HEK293T (cell line): Measurements from ENCODE around the gene PHF1.

Experiments used
- CTCF ChIA-PET: fragments of 350-600 bp; formaldehyde crosslinking; extraction: SDS; loops from one replicate; lab custom pipeline; 2021; ENCODE audit warnings: antibody characterized with exemption, inconsistent platforms; lab: Yijun Ruan, JAX
- POLR2A ChIA-PET: fragments of 350-600 bp; formaldehyde crosslinking; extraction: SDS; loops from one replicate; lab custom pipeline; 2020; ENCODE audit warnings: antibody characterized with exemption, inconsistent platforms; lab: Yijun Ruan, JAX
- DNase-seq: peaks from one replicate; pipeline ENCODE4 v3.0.0; 2012; ENCODE audit warnings: mixed read lengths; ENCODE audit errors: extremely low spot score
- ARNT ChIP-seq: fragments of 450-650 bp; IDR thresholded peaks from 2 replicates; pipeline ENCODE4 v1.6.1; 2017; ENCODE audit warnings: mild to moderate bottlenecking
- BHLHE40 ChIP-seq: fragments of 450-650 bp; IDR thresholded peaks from 2 replicates; pipeline ENCODE4 v1.6.1; 2016; ENCODE audit warnings: mild to moderate bottlenecking, moderate library complexity, borderline replicate concordance
- CTBP1 ChIP-seq: fragments of 450-650 bp; IDR thresholded peaks from 2 replicates; pipeline ENCODE4 v1.6.1; 2016; ENCODE audit warnings: borderline replicate concordance
- ELF4 ChIP-seq: fragments of 450-650 bp; IDR thresholded peaks from 2 replicates; pipeline ENCODE4 v1.6.1; 2017; ENCODE audit warnings: antibody characterized with exemption
- FOXA1 ChIP-seq: fragments of 450-650 bp; IDR thresholded peaks from 2 replicates; pipeline ENCODE4 v1.6.1; 2016; ENCODE audit warnings: mild to moderate bottlenecking
- FOXK2 ChIP-seq: fragments of 450-650 bp; IDR thresholded peaks from 2 replicates; pipeline ENCODE4 v1.6.1; 2016; ENCODE audit warnings: mild to moderate bottlenecking
- FOXM1 ChIP-seq: fragments of 450-650 bp; IDR thresholded peaks from 2 replicates; pipeline ENCODE4 v1.6.1; 2017; ENCODE audit warnings: mild to moderate bottlenecking, borderline replicate concordance
- HDGF ChIP-seq: fragments of 450-650 bp; IDR thresholded peaks from 2 replicates; pipeline ENCODE4 v1.6.1; 2017; ENCODE audit warnings: antibody characterized with exemption, borderline replicate concordance
- L3MBTL2 ChIP-seq: fragments of 450-650 bp; conservative IDR thresholded peaks from 2 replicates; pipeline ENCODE4 v1.6.1; 2016; ENCODE audit warnings: mild to moderate bottlenecking
- LEF1 ChIP-seq: fragments of 450-650 bp; IDR thresholded peaks from 2 replicates; pipeline ENCODE4 v1.6.1; 2017; ENCODE audit warnings: mild to moderate bottlenecking, borderline replicate concordance
- NFRKB ChIP-seq: fragments of 450-650 bp; IDR thresholded peaks from 2 replicates; pipeline ENCODE4 v1.6.1; 2016; ENCODE audit warnings: mild to moderate bottlenecking, moderate library complexity
- PKNOX1 ChIP-seq: fragments of 450-650 bp; IDR thresholded peaks from 2 replicates; pipeline ENCODE4 v1.6.1; 2016
- SP1 ChIP-seq: fragments of 450-650 bp; IDR thresholded peaks from 2 replicates; pipeline ENCODE4 v1.6.1; 2017
- SUZ12 ChIP-seq: fragments of 450-650 bp; IDR thresholded peaks from 2 replicates; pipeline ENCODE4 v1.6.1; 2016; ENCODE audit warnings: mild to moderate bottlenecking
- TARDBP ChIP-seq: fragments of 450-650 bp; IDR thresholded peaks from 2 replicates; pipeline ENCODE4 v1.6.1; 2016
- ZNF384 ChIP-seq: fragments of 450-650 bp; IDR thresholded peaks from 2 replicates; pipeline ENCODE4 v1.6.1; 2016

The PHF1 gene

GRCh38 chr6:33421344-33421643 is 10.5 kb downstream of the PHF1 start:
- POLR2A ChIA-PET = no interaction called here

GRCh38 chr6:33423777-33424176 is 13.0 kb downstream of the PHF1 start:
- ChIA-PET CTCF (no interaction called here), POLR2A (no interaction called here)
- TF ChIP-seq ARNT (no peak), FOXA1 (no peak), LEF1 (no peak), SUZ12 (no peak), TARDBP (no peak), SP1 (no peak), L3MBTL2 (no peak), HDGF (no peak), BHLHE40 (no peak), CTBP1 (no peak), NFRKB (no peak), ZNF384 (no peak), ELF4 (no peak), FOXM1 (no peak), FOXK2 (no peak), PKNOX1 (no peak)
- no peak for DNase-seq

More at GRCh38 chr6:33421344-33421643, 10.5 kb downstream of the PHF1 start:
- CTCF ChIA-PET = no interaction called here
- DNase-seq = no peak
- TF ChIP-seq SP1 (no peak), HDGF (no peak), TARDBP (no peak), CTBP1 (no peak), SUZ12 (no peak)

- TF ChIP-seq BHLHE40 = no peak
- TF ChIP-seq FOXM1 = no peak
- no peak for TF ChIP-seq ELF4
- no peak for TF ChIP-seq ARNT
- no peak for TF ChIP-seq FOXK2
- no peak for TF ChIP-seq SP1
- TF ChIP-seq LEF1 = no peak
- no peak for TF ChIP-seq PKNOX1
- no peak for TF ChIP-seq CTBP1
- no peak for TF ChIP-seq FOXA1
- no peak for TF ChIP-seq NFRKB
- TF ChIP-seq L3MBTL2 = no peak
- TF ChIP-seq TARDBP = no peak
- no peak for TF ChIP-seq ZNF384
- TF ChIP-seq SUZ12 = no peak
- no peak for TF ChIP-seq HDGF
- ChIA-PET CTCF (interaction anchor here (0.6 to 1.6 kb wide), 4 partner anchors 29 to 662 kb away, joined by 3 to 4 read pairs (median 3); partner anchors contain the start of gene ZBTB9), POLR2A (interaction anchor here (0.8 to 1.7 kb wide), 8 partner anchors 10 to 453 kb away, joined by 3 to 6 read pairs (median 4); partner anchors contain the start of genes RPS18 and VPS52)
- no peak for DNase-seq
Observed at GRCh38 chr6:33424855-33425667, 14.2 kb downstream of the PHF1 start.

GRCh38 chr6:33425668-33426577 is 15.1 kb downstream of the PHF1 start:
- peak; percentile 84 for DNase-seq
- ChIA-PET POLR2A (interaction anchor here (0.6 to 1.7 kb wide), 18 partner anchors 8 to 454 kb away, joined by 3 to 8 read pairs (median 4); partner anchors contain the start of genes CUTA, KIFC1, PFDN6 and RPS18), CTCF (interaction anchor here (0.6 to 1.6 kb wide), 8 partner anchors 10 to 661 kb away, joined by 3 to 7 read pairs (median 4); partner anchors contain the start of genes RPS18, VPS52 and ZBTB9)
- peak; percentile 77 for TF ChIP-seq L3MBTL2
- no peak for TF ChIP-seq ZNF384
- no peak for TF ChIP-seq FOXA1

- TF ChIP-seq ARNT = no peak
- no peak for TF ChIP-seq CTBP1
- TF ChIP-seq LEF1 = no peak
- TF ChIP-seq FOXA1 = no peak
- TF ChIP-seq FOXM1 = no peak
- DNase-seq = no peak
- ChIA-PET CTCF (interaction anchor here (0.7 to 1.6 kb wide), 6 partner anchors 9 to 155 kb away, joined by 4 to 7 read pairs (median 4); partner anchors contain the start of genes RPS18, VPS52 and ZBTB9), POLR2A (interaction anchor here (0.6 to 1.7 kb wide), 15 partner anchors 8 to 178 kb away, joined by 3 to 8 read pairs (median 4); partner anchors contain the start of genes CUTA, KIFC1, PFDN6 and RPS18)
Observed at GRCh38 chr6:33426590-33427511, 16.0 kb downstream of the PHF1 start.
